GM12878 (cell line): ENCODE data around the gene BCAS2. TPM values are rescaled to one million over a fixed set of nuclear protein-coding genes. Genes with fewer than 3 reads are reported as not detected.

Source experiments
- ASH2L ChIP-seq: fragments of 300-600, 200-600 bp; sonication (generic); IDR thresholded peaks from 2 replicates; pipeline ENCODE4 v1.6.1; 2017; ENCODE audit warnings: low read depth, mild to moderate bottlenecking, borderline replicate concordance
- BCL11A ChIP-seq: IDR thresholded peaks from 2 replicates; pipeline ENCODE4 v1.6.1; 2011; ENCODE audit warnings: low read depth, low read length
- CHD1 ChIP-seq: IDR thresholded peaks from 2 replicates; pipeline ENCODE4 v1.6.1; 2012; ENCODE audit warnings: low read depth, low read length, improper control_type of control experiment
- CHD4 ChIP-seq: fragments of 200-600 bp; sonication (generic); IDR thresholded peaks from 2 replicates; pipeline ENCODE4 v1.6.1; 2016; ENCODE audit warnings: mild to moderate bottlenecking
- IKZF1 ChIP-seq: fragments of 450-650 bp; conservative IDR thresholded peaks from 2 replicates; pipeline ENCODE4 v1.6.1; 2017; ENCODE audit warnings: antibody characterized with exemption, mild to moderate bottlenecking
- IRF3 ChIP-seq: fragments of 450-650 bp; IDR thresholded peaks from 2 replicates; pipeline ENCODE4 v1.6.1; 2014; ENCODE audit warnings: mild to moderate bottlenecking
- KLF5 ChIP-seq: fragments of 450-650 bp; IDR thresholded peaks from 2 replicates; pipeline ENCODE4 v1.6.1; 2014; ENCODE audit warnings: mild to moderate bottlenecking; ENCODE audit not compliant: partially characterized antibody
- NR2C2 ChIP-seq: IDR thresholded peaks from 2 replicates; pipeline ENCODE4 v1.6.1; 2011; ENCODE audit warnings: borderline replicate concordance, low read depth; ENCODE audit not compliant: control insufficient read depth, insufficient read length
- RCOR1 ChIP-seq: conservative IDR thresholded peaks from 2 replicates; pipeline ENCODE4 v1.6.1; 2012; ENCODE audit warnings: low read depth, low read length, improper control_type of control experiment
- SKIL ChIP-seq: fragments of 450-650 bp; IDR thresholded peaks from 2 replicates; pipeline ENCODE4 v1.6.1; 2017; ENCODE audit warnings: mild to moderate bottlenecking, low read depth, inconsistent platforms; ENCODE audit not compliant: poor library complexity, severe bottlenecking
- ZBTB40 ChIP-seq: fragments of 450-650 bp; IDR thresholded peaks from 2 replicates; pipeline ENCODE4 v1.6.1; 2016; ENCODE audit warnings: mild to moderate bottlenecking, moderate library complexity, borderline replicate concordance
- polyA plus RNA-seq, 11 experiments: library from polyadenylated mRNA; depleted of rRNA in 4 of 11; unstranded in 6 of 11; stranded (reverse) in 5 of 11; fragments of >200 nt; fragmentation: Nextera tagmentation in 4 of 11; fragmentation: Illumina TruSeq in 1 of 11; extraction: Ambion mirVana in 4 of 11; extraction: Trizol in 1 of 11; gene quantifications; 1 replicate in 1 of 11; 2 replicates in 10 of 11; pipeline versions ENCODE4 v1.2.1 to v1.2.3, GENCODE V29; 2011 to 2016; ENCODE audit warnings: inconsistent platforms in 2 of 11, missing spikeins in 2 of 11, low read depth in 1 of 11
- total RNA-seq, 4 experiments: library from RNA; depleted of rRNA in 3 of 4; stranded (reverse); fragments of >200 nt in 3 of 4; fragmentation: Illumina TruSeq in 1 of 4; extraction: Trizol in 1 of 4; gene quantifications; 2 replicates each; pipeline versions ENCODE4 v1.2.1 to v1.2.3, GENCODE V29; 2013 to 2021

The BCAS2 gene
- total and polyA plus RNA-seq, 10 of the 15 experiments (the other 5 are each of a cell fraction or from before 2014, with no cell fraction given), result 37.3 to 129 (median 60.7) TPM

GRCh38 chr1:114609026-114609425 lies 27.6 kb upstream of the BCAS2 start (continued):
- TF ChIP-seq KLF5 (no peak), NR2C2 (no peak), IKZF1 (no peak), IRF3 (no peak), BCL11A (no peak), ZBTB40 (no peak), SKIL (no peak), CHD1 (no peak), RCOR1 (no peak), ASH2L (no peak), CHD4 (no peak)
- TF ChIP-seq, all 136 proteins: peak for 0
